GM12878 (cell line): ENCODE data around the gene PAPOLA. TPM values are rescaled to one million over a fixed set of nuclear protein-coding genes. Genes with fewer than 3 reads are reported as not detected.

Experiments
- ATAC-seq: fragments of 200-7000 bp; cut with Tn5 transposase; 3 replicates; pipeline ENCODE4 v1.9.1; 2020; ENCODE audit warnings: mild to moderate bottlenecking, moderate library complexity
- BruUV-seq: library from RNA; stranded (reverse); fragments of 400-500 nt; replicated peaks from 2 replicates; lab custom pipeline; 2021; lab: Mats Ljungman, UMichigan
- CTCF ChIA-PET: fragments of 300-600 bp; sonication (Branson Sonifier 250); formaldehyde crosslinking; extraction: SDS; loops from one replicate; lab custom pipeline; 2021; ENCODE audit warnings: inconsistent platforms; lab: Yijun Ruan, JAX
- POLR2A ChIA-PET: fragments of 350-600 bp; formaldehyde crosslinking; extraction: SDS; loops from one replicate; lab custom pipeline; 2021; ENCODE audit warnings: inconsistent platforms; lab: Charles Lee
- RAD21 ChIA-PET: fragments of 300-600 bp; sonication (Branson Sonifier 250); formaldehyde crosslinking; loops from one replicate; lab custom pipeline; 2023; ENCODE audit warnings: antibody characterized with exemption; ENCODE audit not compliant: unreplicated experiment; lab: Charles Lee
- SMC1A ChIA-PET: fragments of 300-600 bp; sonication (Branson Sonifier 250); formaldehyde crosslinking; loops from one replicate; lab custom pipeline; 2023; ENCODE audit not compliant: unreplicated experiment, uncharacterized antibody; lab: Charles Lee
- DNase-seq: peaks from one replicate; pipeline ENCODE4 v3.0.0-alpha.2; 2011; ENCODE audit warnings: low read depth, low spot score
- FAIRE-seq: peaks from 3 replicates; lab custom pipeline; 2011; peaks lifted over from hg19 to GRCh38; lab: Jason Lieb, UNC
- H2AFZ ChIP-seq: 2 replicates; pipeline ENCODE4 v1.6.0; 2011; ENCODE audit warnings: low read depth, low read length, control low read depth; ENCODE audit not compliant: control insufficient read depth
- H3K27ac ChIP-seq: 2 replicates; pipeline ENCODE4 v1.5.1; 2011; ENCODE audit warnings: control low read depth; ENCODE audit not compliant: control insufficient read depth, insufficient read depth
- H3K27me3 ChIP-seq, 2 experiments: replicated peaks in 1 of 2; 2 replicates each; pipeline versions ENCODE4 v1.6.0 to v1.6.1; 2011; ENCODE audit warnings: low read length in 1 of 2; ENCODE audit not compliant: control insufficient read depth in 2 of 2, insufficient read depth in 2 of 2
- H3K36me3 ChIP-seq, 2 experiments: 2 replicates each; pipeline ENCODE4 v1.5.1; 2011; ENCODE audit warnings: low read length in 1 of 2; ENCODE audit not compliant: control insufficient read depth in 2 of 2, insufficient read depth in 2 of 2
- H3K4me1 ChIP-seq: 2 replicates; pipeline ENCODE4 v1.6.1; 2011; ENCODE audit warnings: mild to moderate bottlenecking, low read length, moderate library complexity, mixed read lengths; ENCODE audit not compliant: control insufficient read depth, insufficient read depth
- H3K4me2 ChIP-seq: 2 replicates; pipeline ENCODE4 v1.6.0; 2011; ENCODE audit warnings: control low read depth; ENCODE audit not compliant: control insufficient read depth, insufficient read depth
- H3K4me3 ChIP-seq: fragments of 200-600 bp; sonication (generic); 2 replicates; pipeline ENCODE4 v1.5.1; 2016
- H3K79me2 ChIP-seq: 2 replicates; pipeline ENCODE4 v1.6.0; 2011; ENCODE audit warnings: low read length; ENCODE audit not compliant: control insufficient read depth, insufficient read depth
- H3K9ac ChIP-seq: 2 replicates; pipeline ENCODE4 v1.8.0; 2011; ENCODE audit warnings: low read length, control low read depth, mixed read lengths; ENCODE audit not compliant: control insufficient read depth, insufficient read depth
- H3K9me3 ChIP-seq: replicated peaks from 3 replicates; pipeline ENCODE4 v1.5.1; 2011; ENCODE audit warnings: mild to moderate bottlenecking, low read length; ENCODE audit not compliant: control insufficient read depth, insufficient read depth
- H4K20me1 ChIP-seq: 2 replicates; pipeline ENCODE4 v1.6.0; 2011; ENCODE audit not compliant: control insufficient read depth, insufficient read depth
- CBX3 ChIP-seq: fragments of 200-600 bp; sonication (generic); IDR thresholded peaks from 2 replicates; pipeline ENCODE4 v1.6.1; 2016; ENCODE audit warnings: low read depth, borderline replicate concordance
- FOS ChIP-seq: IDR thresholded peaks from 3 replicates; pipeline ENCODE4 v1.6.1; 2011; ENCODE audit warnings: borderline replicate concordance; ENCODE audit not compliant: insufficient read length; ENCODE audit errors: extremely low read depth
- FOXM1 ChIP-seq: IDR thresholded peaks from 2 replicates; pipeline ENCODE4 v1.6.1; 2012; ENCODE audit warnings: low read depth, mild to moderate bottlenecking, inconsistent platforms, low read length, moderate library complexity
- IKZF1 ChIP-seq: fragments of 450-650 bp; conservative IDR thresholded peaks from 2 replicates; pipeline ENCODE4 v1.6.1; 2017; ENCODE audit warnings: antibody characterized with exemption, mild to moderate bottlenecking
- MLLT1 ChIP-seq: fragments of 450-650 bp; IDR thresholded peaks from 2 replicates; pipeline ENCODE4 v1.6.1; 2016; ENCODE audit warnings: mild to moderate bottlenecking
- MYB ChIP-seq: fragments of 150-350 bp; IDR thresholded peaks from 2 replicates; pipeline ENCODE4 v1.6.1; 2014; ENCODE audit warnings: mild to moderate bottlenecking, low read depth, low read length, borderline replicate concordance
- RCOR1 ChIP-seq: conservative IDR thresholded peaks from 2 replicates; pipeline ENCODE4 v1.6.1; 2012; ENCODE audit warnings: low read depth, low read length, improper control_type of control experiment
- TAF1 ChIP-seq: IDR thresholded peaks from 2 replicates; pipeline ENCODE4 v1.6.1; 2011; ENCODE audit warnings: mild to moderate bottlenecking, low read depth, low read length, borderline replicate concordance
- TARDBP ChIP-seq: IDR thresholded peaks from 2 replicates; pipeline ENCODE4 v1.6.1; 2016; ENCODE audit warnings: borderline replicate concordance
- ZNF592 ChIP-seq: fragments of 450-650 bp; IDR thresholded peaks from 2 replicates; pipeline ENCODE4 v1.6.1; 2017; ENCODE audit warnings: mild to moderate bottlenecking, moderate library complexity
- WGBS: methylation state at CpG from one replicate; pipeline ENCODE4 v1.1.6; 2016; ENCODE audit warnings: low lambda C conversion rate; ENCODE audit not compliant: insufficient replicate concordance, insufficient coverage; ENCODE audit errors: missing lambda C conversion rate; 5-methylcytosine and 5-hydroxymethylcytosine counted together
- in situ Hi-C: fragments of 300-500 bp; cut with MboI; formaldehyde crosslinking; loops from 9 replicates; pipeline ENCODE4 v1.14.3; 2018; ENCODE audit warnings: mixed read lengths
- intact Hi-C: fragments of 100-400 bp; cut with micrococcal nuclease; formaldehyde crosslinking; loops from one replicate; pipeline ENCODE4 v1.14.2; 2022; ENCODE audit not compliant: unreplicated experiment
- polyA plus RNA-seq, 11 experiments: library from polyadenylated mRNA; depleted of rRNA in 4 of 11; unstranded in 6 of 11; stranded (reverse) in 5 of 11; fragments of >200 nt; fragmentation: Nextera tagmentation in 4 of 11; fragmentation: Illumina TruSeq in 1 of 11; extraction: Ambion mirVana in 4 of 11; extraction: Trizol in 1 of 11; gene quantifications; 1 replicate in 1 of 11; 2 replicates in 10 of 11; pipeline versions ENCODE4 v1.2.1 to v1.2.3, GENCODE V29; 2011 to 2016; ENCODE audit warnings: inconsistent platforms in 2 of 11, missing spikeins in 2 of 11, low read depth in 1 of 11
- total RNA-seq, 4 experiments: library from RNA; depleted of rRNA in 3 of 4; stranded (reverse); fragments of >200 nt in 3 of 4; fragmentation: Illumina TruSeq in 1 of 4; extraction: Trizol in 1 of 4; gene quantifications; 2 replicates each; pipeline versions ENCODE4 v1.2.1 to v1.2.3, GENCODE V29; 2013 to 2021
- TF ChIP-seq, protein P1 (sequence below): IDR thresholded peaks from 2 replicates; pipeline ENCODE4 v1.6.1; 2011; ENCODE audit warnings: borderline replicate concordance, low read depth, mild to moderate bottlenecking, moderate library complexity, low read length; ENCODE audit not compliant: insufficient read depth, poor library complexity, severe bottlenecking
- TF ChIP-seq, protein P2 (sequence below): fragments of 450-650 bp; IDR thresholded peaks from 2 replicates; pipeline ENCODE4 v1.6.1; 2017; ENCODE audit warnings: mild to moderate bottlenecking
- TF ChIP-seq, protein P3 (sequence below): fragments of 450-650 bp; IDR thresholded peaks from 2 replicates; pipeline ENCODE4 v1.6.1; 2017; ENCODE audit warnings: borderline replicate concordance

The PAPOLA gene
- total and polyA plus RNA-seq, 10 of the 15 experiments (the other 5 are each of a cell fraction or from before 2014, with no cell fraction given) = 46.0 to 185 (median 114) TPM

- intact Hi-C loops = no loop called here
- Histone ChIP-seq H3K4me2 (no peak overlapping the region), H4K20me1 (no peaks in the 10 kb centered on the region), H3K4me1 (no peaks in the 10 kb centered on the region), H3K4me3 (no peak overlapping the region), H3K9ac (no peak overlapping the region), H2AFZ (no peak overlapping the region), H3K9me3 (no peaks in the 10 kb centered on the region), H3K27me3 (no peaks in the 10 kb centered on the region; a peak in 1 of 4 replicates), H3K79me2 (no peaks in the 10 kb centered on the region), H3K27ac (no peak overlapping the region), H3K36me3 (no peaks in the 10 kb centered on the region)
- no peak for FAIRE-seq
- TF ChIP-seq TAF1 (no peak), ZNF592 (no peak), TARDBP (no peak), FOXM1 (no peak), CBX3 (no peak), RCOR1 (no peak), IKZF1 (no peak), MYB (no peak), FOS (no peak), MLLT1 (no peak)
- TF ChIP-seq, protein P1, sequence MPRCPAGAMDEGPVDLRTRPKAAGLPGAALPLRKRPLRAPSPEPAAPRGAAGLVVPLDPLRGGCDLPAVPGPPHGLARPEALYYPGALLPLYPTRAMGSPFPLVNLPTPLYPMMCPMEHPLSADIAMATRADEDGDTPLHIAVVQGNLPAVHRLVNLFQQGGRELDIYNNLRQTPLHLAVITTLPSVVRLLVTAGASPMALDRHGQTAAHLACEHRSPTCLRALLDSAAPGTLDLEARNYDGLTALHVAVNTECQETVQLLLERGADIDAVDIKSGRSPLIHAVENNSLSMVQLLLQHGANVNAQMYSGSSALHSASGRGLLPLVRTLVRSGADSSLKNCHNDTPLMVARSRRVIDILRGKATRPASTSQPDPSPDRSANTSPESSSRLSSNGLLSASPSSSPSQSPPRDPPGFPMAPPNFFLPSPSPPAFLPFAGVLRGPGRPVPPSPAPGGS = no peak
- TF ChIP-seq, protein P2, sequence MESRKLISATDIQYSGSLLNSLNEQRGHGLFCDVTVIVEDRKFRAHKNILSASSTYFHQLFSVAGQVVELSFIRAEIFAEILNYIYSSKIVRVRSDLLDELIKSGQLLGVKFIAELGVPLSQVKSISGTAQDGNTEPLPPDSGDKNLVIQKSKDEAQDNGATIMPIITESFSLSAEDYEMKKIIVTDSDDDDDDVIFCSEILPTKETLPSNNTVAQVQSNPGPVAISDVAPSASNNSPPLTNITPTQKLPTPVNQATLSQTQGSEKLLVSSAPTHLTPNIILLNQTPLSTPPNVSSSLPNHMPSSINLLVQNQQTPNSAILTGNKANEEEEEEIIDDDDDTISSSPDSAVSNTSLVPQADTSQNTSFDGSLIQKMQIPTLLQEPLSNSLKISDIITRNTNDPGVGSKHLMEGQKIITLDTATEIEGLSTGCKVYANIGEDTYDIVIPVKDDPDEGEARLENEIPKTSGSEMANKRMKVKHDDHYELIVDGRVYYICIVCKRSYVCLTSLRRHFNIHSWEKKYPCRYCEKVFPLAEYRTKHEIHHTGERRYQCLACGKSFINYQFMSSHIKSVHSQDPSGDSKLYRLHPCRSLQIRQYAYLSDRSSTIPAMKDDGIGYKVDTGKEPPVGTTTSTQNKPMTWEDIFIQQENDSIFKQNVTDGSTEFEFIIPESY = no peak
- TF ChIP-seq, protein P3, sequence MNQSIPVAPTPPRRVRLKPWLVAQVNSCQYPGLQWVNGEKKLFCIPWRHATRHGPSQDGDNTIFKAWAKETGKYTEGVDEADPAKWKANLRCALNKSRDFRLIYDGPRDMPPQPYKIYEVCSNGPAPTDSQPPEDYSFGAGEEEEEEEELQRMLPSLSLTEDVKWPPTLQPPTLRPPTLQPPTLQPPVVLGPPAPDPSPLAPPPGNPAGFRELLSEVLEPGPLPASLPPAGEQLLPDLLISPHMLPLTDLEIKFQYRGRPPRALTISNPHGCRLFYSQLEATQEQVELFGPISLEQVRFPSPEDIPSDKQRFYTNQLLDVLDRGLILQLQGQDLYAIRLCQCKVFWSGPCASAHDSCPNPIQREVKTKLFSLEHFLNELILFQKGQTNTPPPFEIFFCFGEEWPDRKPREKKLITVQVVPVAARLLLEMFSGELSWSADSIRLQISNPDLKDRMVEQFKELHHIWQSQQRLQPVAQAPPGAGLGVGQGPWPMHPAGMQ = no peak
- ChIA-PET CTCF (no interaction called here), SMC1A (no interaction called here), RAD21 (no interaction called here), POLR2A (no interaction called here)
- DNase-seq = no peak
- 42% methylated on average over 5 of the region's 5 CpGs for WGBS
- ATAC-seq = no peak
- in situ Hi-C loops = no loop called here
- no TSS peak for BruUV-seq
Measured at GRCh38 chr14:96597680-96598079, 95.5 kb downstream of the PAPOLA start.
